Measurements from ENCODE around the gene GALR3.
A peak's percentile ranks its signal among the peaks of the same experiment; 100 is the strongest.

GALR3 gene

GRCh38 chr22:37781434-37782059 lies 41.6 kb upstream of the GALR3 start:
- TF ChIP-seq, protein P1, sequence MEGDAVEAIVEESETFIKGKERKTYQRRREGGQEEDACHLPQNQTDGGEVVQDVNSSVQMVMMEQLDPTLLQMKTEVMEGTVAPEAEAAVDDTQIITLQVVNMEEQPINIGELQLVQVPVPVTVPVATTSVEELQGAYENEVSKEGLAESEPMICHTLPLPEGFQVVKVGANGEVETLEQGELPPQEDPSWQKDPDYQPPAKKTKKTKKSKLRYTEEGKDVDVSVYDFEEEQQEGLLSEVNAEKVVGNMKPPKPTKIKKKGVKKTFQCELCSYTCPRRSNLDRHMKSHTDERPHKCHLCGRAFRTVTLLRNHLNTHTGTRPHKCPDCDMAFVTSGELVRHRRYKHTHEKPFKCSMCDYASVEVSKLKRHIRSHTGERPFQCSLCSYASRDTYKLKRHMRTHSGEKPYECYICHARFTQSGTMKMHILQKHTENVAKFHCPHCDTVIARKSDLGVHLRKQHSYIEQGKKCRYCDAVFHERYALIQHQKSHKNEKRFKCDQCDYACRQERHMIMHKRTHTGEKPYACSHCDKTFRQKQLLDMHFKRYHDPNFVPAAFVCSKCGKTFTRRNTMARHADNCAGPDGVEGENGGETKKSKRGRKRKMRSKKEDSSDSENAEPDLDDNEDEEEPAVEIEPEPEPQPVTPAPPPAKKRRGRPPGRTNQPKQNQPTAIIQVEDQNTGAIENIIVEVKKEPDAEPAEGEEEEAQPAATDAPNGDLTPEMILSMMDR (conservative IDR thresholded peaks at IDR 0.05; ENCODE audit: low read depth, low read length), result peak; percentile 43
- no peak overlapping the region for H3K4me3 ChIP-seq (ENCODE audit: low read length)
- DNase-seq (ENCODE audit: low read depth), result no peak

DNA sequence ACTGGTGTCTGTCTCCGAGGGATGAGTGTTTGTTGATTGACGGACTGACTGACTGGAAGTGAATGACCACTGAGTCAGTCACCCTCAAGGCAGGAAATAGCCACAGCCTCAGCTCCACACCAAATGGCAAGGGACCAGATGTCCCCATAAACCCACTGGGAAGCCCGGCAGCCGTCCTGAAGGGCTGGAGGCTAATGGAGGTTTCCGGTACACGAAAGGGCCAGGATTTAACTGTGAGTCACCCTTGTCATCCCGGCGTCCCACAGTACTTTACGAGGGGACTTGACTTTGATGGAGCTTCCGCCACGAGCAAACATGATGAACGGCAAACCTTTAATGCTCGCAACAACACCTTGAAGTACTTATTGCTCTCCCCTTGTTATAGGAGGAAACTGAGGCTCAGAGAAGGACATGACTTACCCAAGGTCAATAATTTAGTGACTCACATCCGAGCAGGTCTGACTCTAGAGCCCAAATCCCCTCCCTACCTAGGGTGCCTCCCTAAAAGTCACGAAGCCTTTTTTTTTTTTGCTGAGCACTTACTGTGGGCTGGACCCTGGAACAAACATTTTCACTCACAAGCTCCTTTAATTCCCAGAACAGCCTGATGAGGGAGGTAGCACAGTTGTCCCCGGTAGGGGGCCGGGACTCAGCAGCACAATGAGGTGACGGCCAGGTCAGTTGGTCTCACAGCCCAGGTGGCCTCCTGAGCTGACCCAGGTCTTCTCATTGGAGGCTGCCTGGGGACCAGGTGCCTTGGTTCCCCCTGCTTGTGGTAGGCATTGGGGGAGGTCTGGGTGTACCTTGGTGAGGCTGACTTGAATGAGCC lies 40.6 kb upstream of the GALR3 start:
- DNase-seq (ENCODE audit: low read depth), result no peak
- no peak overlapping the region for H3K4me3 ChIP-seq (ENCODE audit: low read length)
- TF ChIP-seq, protein P1 (conservative IDR thresholded peaks at IDR 0.05; ENCODE audit: low read depth, low read length), result no peak

DNA sequence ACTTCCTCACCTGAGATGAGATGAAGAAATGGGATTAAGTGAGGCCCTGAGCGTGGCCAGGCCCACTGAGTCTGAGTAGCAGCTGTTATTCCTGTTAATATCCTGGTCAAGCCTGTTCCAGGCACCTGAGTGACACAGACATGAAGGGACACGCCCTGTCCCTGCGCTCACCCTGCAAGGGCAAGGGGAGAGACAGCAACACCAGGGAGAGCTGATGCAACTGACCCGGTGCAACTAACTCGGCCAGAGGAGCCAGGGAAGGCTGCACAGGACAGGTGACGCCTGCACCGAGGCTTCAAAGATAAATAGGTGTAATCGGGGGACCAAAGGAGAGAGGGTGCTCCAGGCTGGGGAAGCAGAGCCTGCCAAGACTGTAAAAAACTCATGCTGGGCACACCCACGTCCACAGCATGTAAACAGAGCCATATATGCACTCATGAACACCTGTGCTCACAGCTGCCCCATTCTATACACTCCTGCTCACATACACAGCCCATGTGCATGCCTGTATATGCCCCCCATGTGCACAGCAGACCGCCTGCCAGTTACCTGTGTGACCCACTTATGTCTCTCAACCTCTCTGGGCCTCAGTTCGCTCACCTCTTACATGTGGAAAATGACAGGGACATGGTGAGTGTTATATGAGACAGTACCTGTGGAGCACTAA lies 38.2 kb upstream of the GALR3 start:
- TF ChIP-seq, protein P1 (conservative IDR thresholded peaks at IDR 0.05; ENCODE audit: low read depth, low read length), result no peak
- no peak for DNase-seq (ENCODE audit: low read depth)
- H3K4me3 ChIP-seq (ENCODE audit: low read length), result no peak overlapping the region

DNA sequence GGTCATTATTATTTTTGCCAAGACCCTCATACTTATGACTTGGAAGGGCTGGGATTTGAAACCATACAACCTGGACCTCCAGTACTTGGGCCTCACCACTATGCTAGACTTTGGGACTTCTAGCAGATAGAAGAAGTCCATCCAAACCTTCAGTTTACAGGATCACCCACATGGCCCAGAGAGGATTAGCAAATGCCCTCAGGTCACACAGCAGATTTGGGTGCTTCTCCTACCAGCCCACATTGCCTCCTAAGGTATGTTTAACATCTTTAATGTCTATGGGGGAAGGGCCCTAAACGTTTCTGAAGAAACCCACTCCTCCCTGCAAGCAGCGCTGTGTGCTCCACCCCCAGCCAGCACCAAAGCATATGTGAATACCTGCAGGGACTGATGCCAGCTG lies 32.9 kb upstream of the GALR3 start:
- H3K4me3 ChIP-seq (ENCODE audit: low read length), result no peak overlapping the region
- TF ChIP-seq, protein P1 (conservative IDR thresholded peaks at IDR 0.05; ENCODE audit: low read depth, low read length), result no peak
- no peak for DNase-seq (ENCODE audit: low read depth)

GRCh38 chr22:37792494-37792893 lies 30.7 kb upstream of the GALR3 start:
- TF ChIP-seq, protein P1 (conservative IDR thresholded peaks at IDR 0.05; ENCODE audit: low read depth, low read length), result no peak
- no peak overlapping the region for H3K4me3 ChIP-seq (ENCODE audit: low read length)
- DNase-seq (ENCODE audit: low read depth), result no peak

- DNase-seq (ENCODE audit: low read depth), result no peak
- no peak overlapping the region for H3K4me3 ChIP-seq (ENCODE audit: low read length)
- TF ChIP-seq, protein P1 (conservative IDR thresholded peaks at IDR 0.05; ENCODE audit: low read depth, low read length), result no peak
Measured at GRCh38 chr22:37794376-37794775, 28.8 kb upstream of the GALR3 start.

Data from retinal pigment epithelial cell (primary cell).